ENCODE measurements around the gene GNLY.
"Not testable (repeated sequence)": the region's sequence is repeated elsewhere in the genome, so short reads cannot be mapped to it uniquely, and the experiment has no call there.

Gene GNLY

GRCh38 chr2:85665264-85665937 lies 28.8 kb upstream of the GNLY start:
- DNase-seq: no peak

- no peak for DNase-seq
These were observed 28.1 kb upstream of the GNLY start for GRCh38 chr2:85666016-85666415.

- DNase-seq: no peak
These were observed 27.5 kb upstream of the GNLY start for GRCh38 chr2:85666435-85667316.

- DNase-seq: no peak
These were observed 26.6 kb upstream of the GNLY start for GRCh38 chr2:85667561-85668008.

- no peak for DNase-seq
These were observed 25.9 kb upstream of the GNLY start, which contains the start of gene SFTPB for GRCh38 chr2:85668009-85668856. Gene SFTPB (minus strand): TSS chr2:85668199. CDS start chr2:85668183, 16 bp downstream.

- DNase-seq: no peak
These were observed 25.4 kb upstream of the GNLY start for GRCh38 chr2:85668857-85669142.

GRCh38 chr2:85669549-85669948 lies 24.6 kb upstream of the GNLY start:
- no peak for DNase-seq

- DNase-seq: not testable (repeated sequence)
These were observed 23.7 kb upstream of the GNLY start for GRCh38 chr2:85670416-85670815.

- DNase-seq: no peak
These were observed 21.7 kb upstream of the GNLY start for GRCh38 chr2:85672456-85672855.

- no peak for DNase-seq
These were observed 20.3 kb upstream of the GNLY start for GRCh38 chr2:85673716-85674375.

- no peak for DNase-seq
These were observed 19.7 kb upstream of the GNLY start for GRCh38 chr2:85674417-85674816.

- no peak for DNase-seq
These were observed 18.7 kb upstream of the GNLY start for GRCh38 chr2:85675427-85675826.

GRCh38 chr2:85675866-85676548 lies 18.2 kb upstream of the GNLY start:
- DNase-seq: no peak

- DNase-seq: no peak
These were observed 15.8 kb upstream of the GNLY start for GRCh38 chr2:85678377-85678776.

- peak; percentile 81 to 83 for DNase-seq
These were observed 15.1 kb upstream of the GNLY start for GRCh38 chr2:85678794-85679672.

GRCh38 chr2:85680707-85681371 lies 13.3 kb upstream of the GNLY start:
- no peak for DNase-seq

- DNase-seq: no peak
These were observed 12.8 kb upstream of the GNLY start for GRCh38 chr2:85681372-85681763.

GRCh38 chr2:85681776-85682175 lies 12.4 kb upstream of the GNLY start:
- DNase-seq: no peak

- DNase-seq: no peak
These were observed 11.8 kb upstream of the GNLY start for GRCh38 chr2:85682378-85682777.

GRCh38 chr2:85684380-85684779 lies 9.8 kb upstream of the GNLY start:
- no peak for DNase-seq

GRCh38 chr2:85684806-85685205 lies 9.4 kb upstream of the GNLY start:
- DNase-seq: no peak

Data from activated CD4-positive, alpha-beta T cell treated with anti-CD3 and anti-CD28 coated beads, Interleukin-2, amount 50 U/mL, for 48 hours (primary cell).